ENCODE measurements around the gene ARNT2. TPM values are rescaled to one million over a fixed set of nuclear protein-coding genes. Genes with fewer than 3 reads are reported as not detected.

The ARNT2 gene
- total and polyA plus RNA-seq, 10 of the 15 experiments (the other 5 are each of a cell fraction or from before 2014, with no cell fraction given): 0.07 to 0.49 (median 0.09) TPM; not detected in 6

GRCh38 chr15:80579611-80580010 is 175.4 kb downstream of the ARNT2 start:
- no TSS peak for BruUV-seq (replicated peaks)
- intact Hi-C loops (cut with micrococcal nuclease; ENCODE audit: unreplicated experiment) (no loop called here), in situ Hi-C loops (cut with MboI) (no loop called here)
- no peak overlapping the region for H3K4me3 ChIP-seq
- POLR2A ChIA-PET: no interaction called here
- H3K4me2 ChIP-seq (ENCODE audit: control insufficient read depth, insufficient read depth): no peak overlapping the region
- 28% methylated on average over 6 of the region's 6 CpGs for WGBS (ENCODE audit: insufficient coverage, insufficient replicate concordance, low lambda C conversion rate, missing lambda C conversion rate)
- SMC1A ChIA-PET (ENCODE audit: uncharacterized antibody, unreplicated experiment): interaction anchor here (1.4 kb wide), 1 partner anchor 13 kb away, joined by 4 read pairs; no protein-coding TSS in a partner anchor
- no peaks in the 10 kb centered on the region for H3K79me2 ChIP-seq (ENCODE audit: control insufficient read depth, insufficient read depth, low read length)
- H3K9ac ChIP-seq (ENCODE audit: control insufficient read depth, insufficient read depth, low read length): no peak overlapping the region
- FAIRE-seq (no peak), DNase-seq (ENCODE audit: low read depth, low spot score) (no peak), ATAC-seq (no peak)
- H2AFZ ChIP-seq (ENCODE audit: control insufficient read depth, low read depth, low read length): no peak overlapping the region
- no peaks in the 10 kb centered on the region for H3K36me3 ChIP-seq (ENCODE audit: control insufficient read depth in 2 of 2, insufficient read depth in 2 of 2, low read length in 1 of 2)
- CTCF ChIA-PET: interaction anchor here (0.5 to 2.8 kb wide), 3 partner anchors 12 to 395 kb away, joined by 3 to 5 read pairs (median 3); no protein-coding TSS in a partner anchor
- TF ChIP-seq MXI1 (IDR thresholded peaks at IDR 0.05; ENCODE audit: low read depth, low read length) (no peak), IRF4 (IDR thresholded peaks at IDR 0.05; ENCODE audit: low read depth, low read length) (no peak), BCL11A (IDR thresholded peaks at IDR 0.05; ENCODE audit: low read depth, low read length) (no peak), BRCA1 (IDR thresholded peaks at IDR 0.05; ENCODE audit: low read depth, low read length) (no peak), STAT1 (conservative IDR thresholded peaks at IDR 0.05) (no peak), ASH2L (IDR thresholded peaks at IDR 0.05; ENCODE audit: borderline replicate concordance, low read depth) (no peak), ZSCAN29 (IDR thresholded peaks at IDR 0.05) (no peak), SMC3 (IDR thresholded peaks at IDR 0.05; ENCODE audit: borderline replicate concordance, low read length) (no peak), ZNF622 (IDR thresholded peaks at IDR 0.05) (no peak), TCF3 (IDR thresholded peaks at IDR 0.05; ENCODE audit: borderline replicate concordance, insufficient read depth, low read depth, low read length) (no peak), ZZZ3 (IDR thresholded peaks at IDR 0.05; ENCODE audit: control insufficient read depth, insufficient read length, low read depth) (no peak), ZBTB4 (CRISPR knock-in tag; IDR thresholded peaks at IDR 0.05) (no peak), SIN3A (IDR thresholded peaks at IDR 0.05; ENCODE audit: low read depth, low read length) (no peak), ZNF687 (IDR thresholded peaks at IDR 0.05) (no peak)
- no peaks in the 10 kb centered on the region for H3K9me3 ChIP-seq (replicated peaks; ENCODE audit: control insufficient read depth, insufficient read depth, low read length)
- peaks cover 0 to 7% of the 10 kb centered on the region in 2 experiments; a peak in 2 of 4 replicates for H3K27me3 ChIP-seq (replicated peaks in 1 of 2; ENCODE audit: control insufficient read depth in 2 of 2, insufficient read depth in 2 of 2, low read length in 1 of 2)
- RAD21 ChIA-PET (ENCODE audit: unreplicated experiment): no interaction called here
- H3K27ac ChIP-seq (ENCODE audit: control insufficient read depth, insufficient read depth): no peak overlapping the region
- H4K20me1 ChIP-seq (ENCODE audit: control insufficient read depth, insufficient read depth): no peaks in the 10 kb centered on the region
- no peaks in the 10 kb centered on the region for H3K4me1 ChIP-seq (ENCODE audit: control insufficient read depth, insufficient read depth, low read length)

All from GM12878 (cell line).